ENCODE results near the gene DIAPH3.

GRCh38 chr13:59946944-59947343 lies 216.8 kb downstream of the DIAPH3 start:
- TF ChIP-seq CTCF (IDR thresholded peaks at IDR 0.05) (no peak), ZFX (IDR thresholded peaks at IDR 0.05; ENCODE audit: borderline replicate concordance) (no peak)

Data from 22Rv1 (cell line).